MCF 10A (cell line): ENCODE measurements around the gene GLMP. TPM values are rescaled to one million over a fixed set of nuclear protein-coding genes. Genes with fewer than 3 reads are reported as not detected.
A peak's percentile ranks its signal among the peaks of the same experiment; 100 is the strongest.

Experiments used
- BruUV-seq: library from RNA; stranded (reverse); fragments of 400-500 nt; replicated peaks from 2 replicates; lab custom pipeline; 2021; lab: Mats Ljungman, UMichigan
- CTCF ChIA-PET: fragments of 300-600 bp; sonication (Branson Sonifier 250); formaldehyde crosslinking; extraction: SDS; loops from one replicate; lab custom pipeline; 2021; ENCODE audit warnings: antibody characterized with exemption, inconsistent platforms; lab: Yijun Ruan, JAX
- POLR2A ChIA-PET: fragments of 300-600, 350-650 bp; sonication (Branson Sonifier 250); formaldehyde crosslinking; extraction: SDS; loops from one replicate; lab custom pipeline; 2020; ENCODE audit warnings: antibody characterized with exemption, inconsistent platforms; lab: Yijun Ruan, JAX
- DNase-seq: peaks from one replicate; pipeline ENCODE4 v3.0.0-alpha.2; 2018; ENCODE audit not compliant: unreplicated experiment
- H3K27ac Mint-ChIP-seq: one replicate; pipeline ENCODE4 v1.8.0; 2022; ENCODE audit warnings: mild to moderate bottlenecking, low read depth, mixed read lengths; ENCODE audit not compliant: unreplicated experiment
- H3K27me3 Mint-ChIP-seq: one replicate; pipeline ENCODE4 v1.8.0; 2022; ENCODE audit warnings: mixed read lengths; ENCODE audit not compliant: insufficient read depth, unreplicated experiment
- H3K36me3 Mint-ChIP-seq: one replicate; pipeline ENCODE4 v1.8.0; 2022; ENCODE audit warnings: mild to moderate bottlenecking, moderate library complexity, mixed read lengths; ENCODE audit not compliant: insufficient read depth, unreplicated experiment
- H3K4me1 Mint-ChIP-seq: one replicate; pipeline ENCODE4 v1.8.0; 2022; ENCODE audit warnings: mixed read lengths; ENCODE audit not compliant: insufficient read depth, unreplicated experiment
- H3K4me3 Mint-ChIP-seq: one replicate; pipeline ENCODE4 v1.8.0; 2022; ENCODE audit warnings: mild to moderate bottlenecking, moderate library complexity, mixed read lengths; ENCODE audit not compliant: unreplicated experiment
- H3K9me3 Mint-ChIP-seq: one replicate; pipeline ENCODE4 v1.8.0; 2022; ENCODE audit warnings: mixed read lengths; ENCODE audit not compliant: unreplicated experiment
- intact Hi-C: fragments of 100-400 bp; cut with micrococcal nuclease; formaldehyde crosslinking; loops from 2 replicates; pipeline ENCODE4 v1.14.1; 2022
- total RNA-seq: library from RNA; stranded (reverse); gene quantifications from 2 replicates; pipeline ENCODE4 v1.2.3, GENCODE V29; 2022
- TF ChIP-seq, protein P1 (sequence below): fragments of 200-600 bp; IDR thresholded peaks from one replicate; pipeline ENCODE4 v1.8.0; 2022; ENCODE audit warnings: antibody characterized with exemption, mild to moderate bottlenecking; ENCODE audit not compliant: unreplicated experiment

GLMP gene
- total RNA-seq, 1 experiment from 2014 or later, result 12.9 TPM

DNA sequence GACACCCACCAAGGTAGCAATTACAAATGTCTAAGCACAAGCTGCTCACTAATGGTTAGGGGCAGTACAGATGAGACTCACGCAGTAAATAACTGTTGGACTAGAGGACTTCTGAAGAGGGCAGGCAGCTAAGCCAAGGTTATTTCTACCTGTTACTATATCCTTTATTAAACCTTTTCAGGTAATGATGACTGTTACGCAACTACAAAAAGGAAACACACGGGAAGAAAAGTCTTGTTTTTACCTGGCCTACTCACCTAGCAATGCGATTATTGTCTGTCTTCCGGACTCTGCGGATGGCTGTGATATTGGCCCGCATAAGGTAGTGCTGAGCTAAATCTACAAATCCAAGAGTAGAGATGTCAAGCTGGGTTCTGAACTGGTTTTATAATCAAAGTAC is 21.4 kb upstream of the GLMP start:
- peaks cover 99% of the 10 kb centered on the region for H3K36me3 Mint-ChIP-seq
- no peaks in the 10 kb centered on the region for H3K9me3 Mint-ChIP-seq
- TF ChIP-seq, protein P1, sequence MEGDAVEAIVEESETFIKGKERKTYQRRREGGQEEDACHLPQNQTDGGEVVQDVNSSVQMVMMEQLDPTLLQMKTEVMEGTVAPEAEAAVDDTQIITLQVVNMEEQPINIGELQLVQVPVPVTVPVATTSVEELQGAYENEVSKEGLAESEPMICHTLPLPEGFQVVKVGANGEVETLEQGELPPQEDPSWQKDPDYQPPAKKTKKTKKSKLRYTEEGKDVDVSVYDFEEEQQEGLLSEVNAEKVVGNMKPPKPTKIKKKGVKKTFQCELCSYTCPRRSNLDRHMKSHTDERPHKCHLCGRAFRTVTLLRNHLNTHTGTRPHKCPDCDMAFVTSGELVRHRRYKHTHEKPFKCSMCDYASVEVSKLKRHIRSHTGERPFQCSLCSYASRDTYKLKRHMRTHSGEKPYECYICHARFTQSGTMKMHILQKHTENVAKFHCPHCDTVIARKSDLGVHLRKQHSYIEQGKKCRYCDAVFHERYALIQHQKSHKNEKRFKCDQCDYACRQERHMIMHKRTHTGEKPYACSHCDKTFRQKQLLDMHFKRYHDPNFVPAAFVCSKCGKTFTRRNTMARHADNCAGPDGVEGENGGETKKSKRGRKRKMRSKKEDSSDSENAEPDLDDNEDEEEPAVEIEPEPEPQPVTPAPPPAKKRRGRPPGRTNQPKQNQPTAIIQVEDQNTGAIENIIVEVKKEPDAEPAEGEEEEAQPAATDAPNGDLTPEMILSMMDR, result no peak
- H3K4me3 Mint-ChIP-seq, result no peak overlapping the region
- no peaks in the 10 kb centered on the region for H3K27me3 Mint-ChIP-seq
- intact Hi-C loops, result loop anchor here (5.0 kb wide), 1 partner anchor 35 kb away; the partner anchor contains the start of genes SMG5 and TMEM79
- ChIA-PET CTCF (interaction anchor here (0.6 to 11.1 kb wide), 10 partner anchors 9 to 252 kb away, joined by 3 to 152 read pairs (median 3); partner anchors contain the start of genes CCT3, SMG5, TMEM79 and TSACC), POLR2A (interaction anchor here (0.6 to 1.7 kb wide), 4 partner anchors 9 to 16 kb away, joined by 3 to 5 read pairs (median 4); no protein-coding TSS in a partner anchor)
- H3K4me1 Mint-ChIP-seq, result peaks cover 5% of the 10 kb centered on the region
- peak overlapping the region; percentile 31 for H3K27ac Mint-ChIP-seq
- no TSS peak for BruUV-seq
- no peak for DNase-seq

DNA sequence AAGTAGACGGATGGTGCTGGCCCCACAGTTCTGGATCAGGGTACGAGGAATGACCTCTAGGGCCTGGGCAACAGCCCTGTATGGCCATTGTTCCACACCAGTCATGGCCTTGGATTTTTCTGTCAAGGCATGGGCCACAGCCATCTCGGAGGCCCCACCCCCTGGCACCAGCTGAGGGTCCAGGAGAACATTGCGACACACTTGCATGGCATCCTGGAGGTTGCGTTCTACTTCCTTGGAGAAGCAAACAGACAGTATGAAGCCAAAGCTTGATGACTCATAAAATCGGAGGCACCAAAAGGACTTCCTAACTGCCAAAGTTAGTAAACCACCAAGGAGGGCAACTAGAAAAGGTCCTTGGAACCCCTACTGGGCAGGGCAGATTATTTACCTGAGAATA is 15.5 kb upstream of the GLMP start:
- TF ChIP-seq, protein P1, result no peak
- POLR2A ChIA-PET, result interaction anchor here (0.9 to 4.1 kb wide), 6 partner anchors 8 to 59 kb away, joined by 3 to 25 read pairs (median 4); partner anchors contain the start of genes GLMP and SMG5
- peak; percentile 96 for DNase-seq
- Mint-ChIP-seq H3K36me3 (peaks cover 99% of the 10 kb centered on the region), H3K4me3 (no peak overlapping the region), H3K4me1 (peaks cover 14% of the 10 kb centered on the region), H3K27ac (no peak overlapping the region), H3K27me3 (no peaks in the 10 kb centered on the region), H3K9me3 (no peaks in the 10 kb centered on the region)
- CTCF ChIA-PET, result interaction anchor here (0.7 to 1.5 kb wide), 2 partner anchors 8 to 298 kb away, joined by 4 to 8 read pairs; no protein-coding TSS in a partner anchor
- intact Hi-C loops, result no loop called here
- no TSS peak for BruUV-seq

DNA sequence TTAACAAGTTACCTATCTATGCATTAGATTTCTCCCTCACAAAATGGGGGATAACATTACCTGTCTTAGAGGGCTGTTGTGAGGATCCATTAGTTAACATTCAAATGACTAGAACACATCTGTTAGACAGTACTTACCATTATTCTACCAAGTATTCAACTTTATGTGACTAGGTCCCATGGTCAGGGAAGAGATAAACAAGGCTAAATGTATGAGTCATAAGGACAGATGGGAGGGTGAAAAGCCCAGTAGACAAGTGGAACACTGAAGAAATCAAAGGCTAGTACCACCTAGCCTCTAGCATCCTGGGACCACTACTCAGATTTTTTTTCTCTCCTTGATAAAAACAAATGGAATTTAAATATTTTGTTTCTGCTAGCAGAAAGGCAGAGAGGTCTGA is 12.6 kb upstream of the GLMP start:
- intact Hi-C loops, result no loop called here
- TF ChIP-seq, protein P1, result no peak
- CTCF ChIA-PET, result interaction anchor here (0.5 to 2.3 kb wide), 5 partner anchors 13 to 178 kb away, joined by 3 to 6 read pairs (median 4); no protein-coding TSS in a partner anchor
- BruUV-seq, result no TSS peak
- Mint-ChIP-seq H3K4me1 (peaks cover 14% of the 10 kb centered on the region), H3K36me3 (peaks cover 100% of the 10 kb centered on the region), H3K4me3 (no peak overlapping the region), H3K27me3 (no peaks in the 10 kb centered on the region), H3K9me3 (no peaks in the 10 kb centered on the region), H3K27ac (peak overlapping the region; percentile 35)
- POLR2A ChIA-PET, result interaction anchor here (0.8 to 1.4 kb wide), 5 partner anchors 9 to 27 kb away, joined by 5 to 7 read pairs (median 5); partner anchors contain the start of genes SMG5 and TMEM79
- DNase-seq, result no peak

DNA sequence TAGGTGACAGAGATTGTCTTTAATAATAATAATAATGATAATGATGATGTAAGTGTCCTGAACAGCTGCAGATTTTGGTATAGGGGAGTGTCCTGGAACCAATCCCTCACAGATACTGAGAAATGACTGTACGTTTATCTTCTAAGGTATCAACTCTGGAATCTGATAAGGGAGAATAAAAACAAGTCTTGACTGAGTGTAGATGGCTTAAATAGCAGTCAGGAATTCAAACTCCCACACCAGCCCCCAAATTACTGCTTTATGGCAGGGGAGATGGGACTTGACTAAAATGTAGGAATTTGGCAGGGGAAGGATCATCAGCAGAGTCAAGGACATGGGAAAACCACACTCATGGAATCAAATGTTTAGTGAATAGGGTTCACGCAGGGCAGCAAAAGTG is 9.7 kb upstream of the GLMP start:
- intact Hi-C loops, result no loop called here
- ChIA-PET POLR2A (interaction anchor here (13.5 kb wide), 1 partner anchor 21 kb away, joined by 210 read pairs; the partner anchor contains the start of genes SMG5 and TMEM79), CTCF (interaction anchor here (0.6 to 4.5 kb wide), 5 partner anchors 14 to 1346 kb away, joined by 3 to 24 read pairs (median 4); no protein-coding TSS in a partner anchor)
- Mint-ChIP-seq H3K9me3 (no peaks in the 10 kb centered on the region), H3K27me3 (no peaks in the 10 kb centered on the region), H3K36me3 (peaks cover 85% of the 10 kb centered on the region), H3K4me3 (no peak overlapping the region), H3K4me1 (peaks cover 11% of the 10 kb centered on the region), H3K27ac (no peak overlapping the region)
- BruUV-seq, result no TSS peak
- TF ChIP-seq, protein P1, result no peak
- DNase-seq, result no peak
